ENCODE measurements around the gene KCNJ1.

DNA sequence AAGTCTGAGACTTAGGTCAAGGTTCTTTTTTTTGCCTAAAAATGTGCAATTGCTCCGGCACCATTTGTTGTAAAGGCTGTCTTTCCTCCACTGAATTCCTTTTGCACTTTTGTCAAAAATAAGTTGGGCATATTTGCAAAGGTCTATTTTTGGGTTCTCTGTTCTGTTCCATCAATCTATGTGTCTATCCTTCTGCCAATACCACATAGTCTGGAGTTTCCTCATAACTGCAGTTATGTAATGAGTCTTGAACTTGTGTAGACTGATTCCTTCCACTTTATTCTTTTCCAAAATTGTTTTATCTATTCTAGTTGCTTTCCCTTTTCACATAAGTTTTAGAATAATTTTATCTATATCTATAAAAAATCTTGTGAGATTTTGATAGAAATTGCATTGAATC, 30.7 kb upstream of the KCNJ1 start:
- TF ChIP-seq YY1 (IDR thresholded peaks at IDR 0.05; ENCODE audit: insufficient read depth, insufficient read length) (no peak), ZNF274 (IDR thresholded peaks at IDR 0.05; ENCODE audit: low read depth, low read length) (no peak), SUZ12 (IDR thresholded peaks at IDR 0.05; ENCODE audit: extremely low read depth, insufficient read depth, insufficient read length) (no peak)

All from NT2/D1 (cell line).